Neural cell (in vitro differentiated cells): ENCODE data around the gene OTX2. TPM values are rescaled to one million over a fixed set of nuclear protein-coding genes. Genes with fewer than 3 reads are reported as not detected.

Source experiments
- H2AFZ ChIP-seq: fragments of 200-600, 300-800 bp; sonication (generic), shearing (Covaris generic); 2 replicates; pipeline ENCODE4 v1.6.0; 2014; ENCODE audit warnings: low read depth, mild to moderate bottlenecking, antibody characterized with exemption, low read length, moderate library complexity
- H3F3A ChIP-seq: fragments of 200-600 bp; shearing (Covaris generic); 2 replicates; pipeline ENCODE4 v1.6.1; 2016; ENCODE audit warnings: mild to moderate bottlenecking, moderate library complexity, mixed read lengths, antibody characterized with exemption, low read length; ENCODE audit not compliant: insufficient read depth, poor library complexity, severe bottlenecking
- H3K27ac ChIP-seq: fragments of 200-600, 300-800 bp; sonication (generic), shearing (Covaris generic); 2 replicates; pipeline ENCODE4 v1.5.1; 2014; ENCODE audit warnings: mild to moderate bottlenecking, low read length, moderate library complexity
- H3K27me3 ChIP-seq: fragments of 300-800, 200-600 bp; sonication (generic), shearing (Covaris generic); 2 replicates; pipeline ENCODE4 v1.6.0; 2014; ENCODE audit warnings: mild to moderate bottlenecking, low read depth, low read length, moderate library complexity; ENCODE audit not compliant: insufficient read depth
- H3K36me3 ChIP-seq: fragments of 300-800, 200-600 bp; sonication (generic), shearing (Covaris generic); 2 replicates; pipeline ENCODE4 v1.5.1; 2014; ENCODE audit warnings: mild to moderate bottlenecking, antibody characterized with exemption, low read length, moderate library complexity; ENCODE audit not compliant: insufficient read depth
- H3K4me2 ChIP-seq: fragments of 300-800, 200-600 bp; sonication (generic), shearing (Covaris generic); 2 replicates; pipeline ENCODE4 v1.6.0; 2014; ENCODE audit warnings: mild to moderate bottlenecking, low read length
- H3K4me3 ChIP-seq: fragments of 300-800, 200-600 bp; sonication (generic), shearing (Covaris generic); 2 replicates; pipeline ENCODE4 v1.5.1; 2014; ENCODE audit warnings: mild to moderate bottlenecking, low read length, moderate library complexity
- H3K79me2 ChIP-seq: fragments of 200-600 bp; shearing (Covaris generic); replicated peaks from 2 replicates; pipeline ENCODE4 v1.6.0; 2014; ENCODE audit warnings: mild to moderate bottlenecking, low read length, moderate library complexity; ENCODE audit not compliant: insufficient read depth
- H3K9ac ChIP-seq: fragments of 300-800, 200-600 bp; sonication (generic), shearing (Covaris generic); 2 replicates; pipeline ENCODE4 v1.6.1; 2016; ENCODE audit warnings: mild to moderate bottlenecking, low read length, mixed read lengths
- H3K9me2 ChIP-seq: fragments of 200-600 bp; shearing (Covaris generic); 2 replicates; pipeline ENCODE4 v1.6.1; 2016; ENCODE audit warnings: mild to moderate bottlenecking, low read length, mixed read lengths; ENCODE audit not compliant: insufficient read depth
- H3K9me3 ChIP-seq: fragments of 200-600, 300-800 bp; sonication (generic), shearing (Covaris generic); 2 replicates; pipeline ENCODE4 v1.6.1; 2016; ENCODE audit warnings: mild to moderate bottlenecking, mixed run types, low read length, moderate library complexity, mixed read lengths
- H4K20me1 ChIP-seq: fragments of 200-600 bp; shearing (Covaris generic); 2 replicates; pipeline ENCODE4 v1.6.1; 2016; ENCODE audit warnings: mild to moderate bottlenecking, mixed run types; ENCODE audit not compliant: insufficient read depth
- CTCF ChIP-seq: fragments of 450-650 bp; IDR thresholded peaks from 2 replicates; pipeline ENCODE4 v1.5.1; 2014; ENCODE audit warnings: antibody characterized with exemption, mild to moderate bottlenecking, moderate library complexity; ENCODE audit not compliant: poor library complexity, severe bottlenecking
- EP300 ChIP-seq: fragments of 450-650 bp; conservative IDR thresholded peaks from 2 replicates; pipeline ENCODE4 v1.6.1; 2014; ENCODE audit warnings: antibody characterized with exemption, mild to moderate bottlenecking, moderate library complexity; ENCODE audit not compliant: poor library complexity, severe bottlenecking
- EZH2 ChIP-seq: fragments of 200-600, 300-800 bp; shearing (Covaris generic), sonication (generic); IDR thresholded peaks from 2 replicates; pipeline ENCODE4 v1.6.1; 2014; ENCODE audit warnings: antibody characterized with exemption, low read length, borderline replicate concordance, mild to moderate bottlenecking; ENCODE audit not compliant: insufficient read depth, poor library complexity, severe bottlenecking
- MXI1 ChIP-seq: fragments of 450-650 bp; conservative IDR thresholded peaks from 2 replicates; pipeline ENCODE4 v1.6.1; 2014; ENCODE audit warnings: antibody characterized with exemption, mild to moderate bottlenecking; ENCODE audit not compliant: poor library complexity, severe bottlenecking
- POLR2AphosphoS5 ChIP-seq: IDR thresholded peaks from 2 replicates; pipeline ENCODE4 v1.6.1; 2012
- RAD21 ChIP-seq: fragments of 450-650 bp; conservative IDR thresholded peaks from 2 replicates; pipeline ENCODE4 v1.6.1; 2014; ENCODE audit warnings: antibody characterized with exemption, mild to moderate bottlenecking, moderate library complexity
- REST ChIP-seq: IDR thresholded peaks from 2 replicates; pipeline ENCODE4 v1.6.1; 2012; ENCODE audit warnings: borderline replicate concordance
- SMC3 ChIP-seq: fragments of 450-650 bp; conservative IDR thresholded peaks from 2 replicates; pipeline ENCODE4 v1.6.1; 2014; ENCODE audit warnings: antibody characterized with exemption, mild to moderate bottlenecking, moderate library complexity; ENCODE audit not compliant: poor library complexity
- TAF1 ChIP-seq: IDR thresholded peaks from 2 replicates; pipeline ENCODE4 v1.6.1; 2012; ENCODE audit warnings: low read depth
- polyA plus RNA-seq: library from polyadenylated mRNA; depleted of rRNA; stranded (reverse); fragments of >200 nt; gene quantifications from 2 replicates; pipeline ENCODE4 v1.2.3, GENCODE V29; 2014

The OTX2 gene
- polyA plus RNA-seq, 1 donor from 2014 or later = 2.1 TPM

- Histone ChIP-seq H3K79me2 (no peaks in the 10 kb centered on the region), H3K9me3 (no peaks in the 10 kb centered on the region), H3K9me2 (no peaks in the 10 kb centered on the region), H3K9ac (no peak overlapping the region), H3K4me2 (no peak overlapping the region), H4K20me1 (no peaks in the 10 kb centered on the region), H3K36me3 (no peaks in the 10 kb centered on the region), H3K27ac (no peak overlapping the region), H3F3A (no peaks in the 10 kb centered on the region), H3K4me3 (no peak overlapping the region), H2AFZ (no peak overlapping the region), H3K27me3 (no peaks in the 10 kb centered on the region)
- TF ChIP-seq REST = no peak
Observed at GRCh38 chr14:56753396-56753795, 56.9 kb downstream of the OTX2 start.

GRCh38 chr14:56752428-56752827 is 57.9 kb downstream of the OTX2 start:
- H3K27ac ChIP-seq = no peak overlapping the region
- H3K9me3 ChIP-seq = no peaks in the 10 kb centered on the region
- no peaks in the 10 kb centered on the region for H3F3A ChIP-seq
- H2AFZ ChIP-seq = no peak overlapping the region
- no peak overlapping the region for H3K4me3 ChIP-seq
- no peaks in the 10 kb centered on the region for H3K27me3 ChIP-seq
- no peaks in the 10 kb centered on the region for H3K9me2 ChIP-seq
- H3K9ac ChIP-seq = no peak overlapping the region
- no peak for TF ChIP-seq EZH2
- no peak for TF ChIP-seq REST
- H3K79me2 ChIP-seq = no peaks in the 10 kb centered on the region
- H4K20me1 ChIP-seq = no peaks in the 10 kb centered on the region
- H3K36me3 ChIP-seq = no peaks in the 10 kb centered on the region
- no peak overlapping the region for H3K4me2 ChIP-seq

- Histone ChIP-seq H3K27ac (no peak overlapping the region), H3K79me2 (no peaks in the 10 kb centered on the region), H3F3A (no peaks in the 10 kb centered on the region), H2AFZ (no peak overlapping the region), H3K9me3 (no peaks in the 10 kb centered on the region), H3K9me2 (no peaks in the 10 kb centered on the region), H3K36me3 (no peaks in the 10 kb centered on the region), H3K9ac (no peak overlapping the region), H3K4me2 (no peak overlapping the region), H4K20me1 (no peaks in the 10 kb centered on the region), H3K4me3 (no peak overlapping the region), H3K27me3 (no peaks in the 10 kb centered on the region)
- TF ChIP-seq MXI1 = no peak
- TF ChIP-seq EP300 = no peak
- TF ChIP-seq CTCF = no peak
- no peak for TF ChIP-seq REST
- TF ChIP-seq EZH2 = no peak
- TF ChIP-seq POLR2AphosphoS5 = no peak
- no peak for TF ChIP-seq TAF1
- no peak for TF ChIP-seq SMC3
- no peak for TF ChIP-seq RAD21
Observed at GRCh38 chr14:56751471-56751870, 58.8 kb downstream of the OTX2 start.
